Naive thymus-derived CD8-positive, alpha-beta T cell (primary cell): ENCODE measurements around the gene PREX1. TPM values are rescaled to one million over a fixed set of nuclear protein-coding genes. Genes with fewer than 3 reads are reported as not detected.

ENCODE experiments used
- polyA plus RNA-seq, 3 donors: library from polyadenylated mRNA; unstranded; fragments of 300-500 nt; fragmentation: Illumina TruSeq; gene quantifications; one replicate each; pipeline ENCODE4 v1.2.3, GENCODE V29; 2021
- total RNA-seq, 8 experiments: library from RNA in 2 of 8; stranded (reverse) in 2 of 8; gene quantifications; one replicate each; pipeline ENCODE4 v1.2.3 and lab custom pipeline; 2021 to 2026

The PREX1 gene
- total and polyA plus RNA-seq, 5 experiments from 2014 or later: 14.4 to 141 (median 38.5) TPM

Other genes starting within 250 kb of the PREX1 start
- gene ARFGEF2, start 93.7 kb upstream of the PREX1 start, total RNA-seq: 10 to 100 TPM; 28.3 to 37.0 TPM
- gene ARFGEF2, start 93.7 kb upstream of the PREX1 start, polyA plus RNA-seq: 10 to 100 TPM in 2 of 3 donors, 1 to 10 TPM in 1; 9.4 to 12.5 (median 10.8) TPM
- gene CSE1L, start 218.3 kb upstream of the PREX1 start, total RNA-seq: 10 to 100 TPM; 42.6 TPM
- 10 to 100 TPM; 22.8 to 30.0 (median 23.8) TPM for gene CSE1L, start 218.3 kb upstream of the PREX1 start, polyA plus RNA-seq